ENCODE measurements around the gene EIF2B2.

EIF2B2 gene

DNA sequence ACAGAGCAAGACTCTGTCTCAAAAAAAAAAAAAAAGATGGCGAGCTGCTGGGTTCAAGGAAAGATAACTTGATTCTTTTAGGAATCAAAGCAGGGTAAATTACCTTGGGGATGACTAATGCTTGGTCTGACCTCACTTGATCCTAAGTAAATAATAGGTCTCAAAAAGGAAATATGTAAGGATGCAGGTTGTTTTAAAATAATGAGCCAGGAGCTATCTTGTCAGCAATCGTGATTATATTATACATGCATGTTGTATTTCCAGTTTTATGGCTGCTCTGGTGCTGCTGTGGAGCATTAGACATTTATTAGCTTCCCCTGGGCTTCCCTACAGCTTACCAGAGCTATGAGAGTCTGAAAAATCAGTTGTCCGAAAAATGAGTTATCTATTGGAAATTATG lies 2.6 kb downstream of the EIF2B2 start:
- no peak for TF ChIP-seq POLR2AphosphoS5 (IDR thresholded peaks at IDR 0.05; ENCODE audit: low read depth, low read length)
- TF ChIP-seq, protein P1, sequence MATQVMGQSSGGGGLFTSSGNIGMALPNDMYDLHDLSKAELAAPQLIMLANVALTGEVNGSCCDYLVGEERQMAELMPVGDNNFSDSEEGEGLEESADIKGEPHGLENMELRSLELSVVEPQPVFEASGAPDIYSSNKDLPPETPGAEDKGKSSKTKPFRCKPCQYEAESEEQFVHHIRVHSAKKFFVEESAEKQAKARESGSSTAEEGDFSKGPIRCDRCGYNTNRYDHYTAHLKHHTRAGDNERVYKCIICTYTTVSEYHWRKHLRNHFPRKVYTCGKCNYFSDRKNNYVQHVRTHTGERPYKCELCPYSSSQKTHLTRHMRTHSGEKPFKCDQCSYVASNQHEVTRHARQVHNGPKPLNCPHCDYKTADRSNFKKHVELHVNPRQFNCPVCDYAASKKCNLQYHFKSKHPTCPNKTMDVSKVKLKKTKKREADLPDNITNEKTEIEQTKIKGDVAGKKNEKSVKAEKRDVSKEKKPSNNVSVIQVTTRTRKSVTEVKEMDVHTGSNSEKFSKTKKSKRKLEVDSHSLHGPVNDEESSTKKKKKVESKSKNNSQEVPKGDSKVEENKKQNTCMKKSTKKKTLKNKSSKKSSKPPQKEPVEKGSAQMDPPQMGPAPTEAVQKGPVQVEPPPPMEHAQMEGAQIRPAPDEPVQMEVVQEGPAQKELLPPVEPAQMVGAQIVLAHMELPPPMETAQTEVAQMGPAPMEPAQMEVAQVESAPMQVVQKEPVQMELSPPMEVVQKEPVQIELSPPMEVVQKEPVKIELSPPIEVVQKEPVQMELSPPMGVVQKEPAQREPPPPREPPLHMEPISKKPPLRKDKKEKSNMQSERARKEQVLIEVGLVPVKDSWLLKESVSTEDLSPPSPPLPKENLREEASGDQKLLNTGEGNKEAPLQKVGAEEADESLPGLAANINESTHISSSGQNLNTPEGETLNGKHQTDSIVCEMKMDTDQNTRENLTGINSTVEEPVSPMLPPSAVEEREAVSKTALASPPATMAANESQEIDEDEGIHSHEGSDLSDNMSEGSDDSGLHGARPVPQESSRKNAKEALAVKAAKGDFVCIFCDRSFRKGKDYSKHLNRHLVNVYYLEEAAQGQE (IDR thresholded peaks at IDR 0.05; ENCODE audit: insufficient read depth in 1 of 2, low read depth in 2 of 2, low read length in 2 of 2): no peak

DNA sequence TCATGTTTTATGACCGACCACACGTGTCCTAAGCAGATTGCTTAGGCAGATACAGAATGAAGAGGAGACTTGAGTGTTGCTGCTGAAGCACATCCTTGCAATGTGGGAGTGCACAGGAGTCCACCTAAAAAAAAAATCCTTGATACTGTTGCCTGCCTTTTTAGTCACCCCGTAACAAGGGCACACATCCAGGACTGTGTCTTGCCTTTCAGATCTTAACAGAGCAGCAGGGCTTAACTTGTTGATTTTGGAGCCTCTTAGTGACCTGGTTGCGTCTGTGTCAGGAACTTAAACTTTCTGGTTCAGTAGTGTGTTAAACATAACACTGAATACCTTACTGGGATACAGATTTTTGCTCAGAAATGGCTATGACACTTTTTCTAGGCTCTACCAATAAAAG lies 6.5 kb downstream of the EIF2B2 start:
- TF ChIP-seq, protein P1 (IDR thresholded peaks at IDR 0.05; ENCODE audit: insufficient read depth in 1 of 2, low read depth in 2 of 2, low read length in 2 of 2): no peak
- no peak for TF ChIP-seq SIN3A (IDR thresholded peaks at IDR 0.05; ENCODE audit: borderline replicate concordance, insufficient read depth, low read length)
- no peak for TF ChIP-seq FOXP2 (optimal IDR thresholded peaks at IDR 0.05; ENCODE audit: borderline replicate concordance, extremely low read depth, extremely low read length, insufficient read depth)
- TF ChIP-seq TAF1 (IDR thresholded peaks at IDR 0.05; ENCODE audit: borderline replicate concordance, insufficient read depth, low read length): no peak
- no peak for TF ChIP-seq POLR2AphosphoS5 (IDR thresholded peaks at IDR 0.05; ENCODE audit: low read depth, low read length)

DNA sequence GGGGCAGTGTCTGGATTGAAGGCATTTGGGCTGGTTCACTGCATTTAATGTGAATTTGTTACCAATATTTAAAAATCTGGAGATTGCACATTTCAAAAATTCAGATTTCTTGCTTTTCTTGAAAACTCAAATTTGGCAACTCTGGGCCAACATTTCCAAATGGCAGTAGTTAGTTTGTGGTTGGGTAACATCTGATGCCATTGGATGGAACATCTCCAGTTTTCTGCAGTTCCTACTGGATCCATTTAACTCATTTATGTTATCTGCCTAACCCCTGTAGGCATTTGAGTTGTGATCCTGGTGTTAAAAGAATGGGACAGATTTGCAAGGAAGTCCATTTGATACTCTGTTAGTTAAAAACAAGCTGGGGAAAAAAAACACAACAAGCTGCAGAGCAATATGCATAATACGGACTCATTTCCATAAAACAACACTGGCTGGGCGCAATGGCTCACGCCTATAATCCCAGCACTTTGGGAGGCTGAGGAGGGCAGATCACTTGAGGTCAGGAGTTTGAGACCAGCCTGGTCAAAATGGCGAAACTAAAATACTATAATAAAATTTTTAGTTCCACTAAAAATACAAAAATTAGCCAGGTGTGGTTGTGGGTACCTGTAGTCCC lies 7.9 kb downstream of the EIF2B2 start:
- TF ChIP-seq, protein P1 (IDR thresholded peaks at IDR 0.05; ENCODE audit: insufficient read depth in 1 of 2, low read depth in 2 of 2, low read length in 2 of 2): no peak

DNA sequence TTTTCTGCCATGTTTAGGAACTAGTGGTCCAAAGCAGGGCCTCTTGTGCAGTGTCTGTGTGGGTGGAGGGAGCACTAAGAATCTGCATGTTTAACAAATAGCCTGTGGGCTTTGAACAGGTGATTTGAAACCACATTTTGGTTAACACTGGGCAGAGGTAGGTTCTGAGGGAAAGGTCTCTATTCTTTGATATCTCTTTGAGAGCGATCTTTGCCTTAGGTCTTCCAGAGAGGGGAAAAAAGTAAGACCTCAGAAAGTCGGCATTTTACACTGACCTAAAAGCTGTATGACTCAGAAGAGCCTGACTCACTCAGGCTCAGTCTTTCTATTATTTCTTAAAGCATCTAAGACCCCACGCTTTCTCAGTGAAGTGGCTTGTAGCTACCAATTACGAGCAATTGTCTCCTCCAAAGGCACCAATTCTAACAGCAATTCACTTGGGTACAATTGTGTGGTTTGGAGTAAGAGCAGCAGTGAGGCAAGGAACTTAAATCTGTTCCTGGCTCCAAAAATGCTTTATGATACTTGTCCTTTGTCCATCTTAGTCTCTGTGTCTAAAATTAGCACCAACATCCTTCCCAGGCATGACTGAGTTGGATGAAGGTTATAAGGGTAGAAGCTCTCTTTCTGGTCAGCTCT lies 8.8 kb downstream of the EIF2B2 start:
- TF ChIP-seq SIN3A (IDR thresholded peaks at IDR 0.05; ENCODE audit: borderline replicate concordance, insufficient read depth, low read length): no peak
- TF ChIP-seq, protein P1 (IDR thresholded peaks at IDR 0.05; ENCODE audit: insufficient read depth in 1 of 2, low read depth in 2 of 2, low read length in 2 of 2): no peak
- no peak for TF ChIP-seq POLR2AphosphoS5 (IDR thresholded peaks at IDR 0.05; ENCODE audit: low read depth, low read length)
- TF ChIP-seq FOXP2 (optimal IDR thresholded peaks at IDR 0.05; ENCODE audit: borderline replicate concordance, extremely low read depth, extremely low read length, insufficient read depth): no peak
- no peak for TF ChIP-seq TAF1 (IDR thresholded peaks at IDR 0.05; ENCODE audit: borderline replicate concordance, insufficient read depth, low read length)

DNA sequence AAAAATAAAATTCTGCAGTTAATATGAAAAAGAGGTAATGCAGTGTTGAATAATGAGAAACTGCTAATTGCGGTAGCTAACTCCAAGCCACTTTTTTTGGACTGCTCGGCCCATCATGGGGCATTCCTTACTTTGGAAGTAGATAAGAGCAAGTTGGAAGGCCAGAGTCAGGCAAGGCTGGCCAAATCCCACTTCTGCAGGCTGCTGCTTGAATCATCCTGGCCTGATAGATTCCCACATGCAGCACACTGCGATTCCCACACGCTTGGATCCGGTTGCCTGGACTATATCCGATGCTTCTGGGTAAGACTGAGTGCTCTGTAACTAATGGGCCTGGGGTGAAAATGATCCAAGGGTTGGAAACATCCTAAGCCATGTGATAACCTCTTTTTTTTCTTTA lies 10.6 kb downstream of the EIF2B2 start:
- TF ChIP-seq SIN3A (IDR thresholded peaks at IDR 0.05; ENCODE audit: borderline replicate concordance, insufficient read depth, low read length) (no peak), POLR2AphosphoS5 (IDR thresholded peaks at IDR 0.05; ENCODE audit: low read depth, low read length) (no peak), FOXP2 (optimal IDR thresholded peaks at IDR 0.05; ENCODE audit: borderline replicate concordance, extremely low read depth, extremely low read length, insufficient read depth) (no peak), TAF1 (IDR thresholded peaks at IDR 0.05; ENCODE audit: borderline replicate concordance, insufficient read depth, low read length) (no peak)
- TF ChIP-seq, protein P1 (IDR thresholded peaks at IDR 0.05; ENCODE audit: insufficient read depth in 1 of 2, low read depth in 2 of 2, low read length in 2 of 2): no peak

Data from PFSK-1 (cell line).